NOMO-1 treated with DMSO at 0.1 percent for 48 hours (cell line): ENCODE results near the gene PSMC3.

Experiments used
- DNase-seq: peaks from one replicate; lab custom pipeline; 2025; ENCODE audit not compliant: unreplicated experiment; lab: John Stamatoyannopoulos, UW

The PSMC3 gene

DNA sequence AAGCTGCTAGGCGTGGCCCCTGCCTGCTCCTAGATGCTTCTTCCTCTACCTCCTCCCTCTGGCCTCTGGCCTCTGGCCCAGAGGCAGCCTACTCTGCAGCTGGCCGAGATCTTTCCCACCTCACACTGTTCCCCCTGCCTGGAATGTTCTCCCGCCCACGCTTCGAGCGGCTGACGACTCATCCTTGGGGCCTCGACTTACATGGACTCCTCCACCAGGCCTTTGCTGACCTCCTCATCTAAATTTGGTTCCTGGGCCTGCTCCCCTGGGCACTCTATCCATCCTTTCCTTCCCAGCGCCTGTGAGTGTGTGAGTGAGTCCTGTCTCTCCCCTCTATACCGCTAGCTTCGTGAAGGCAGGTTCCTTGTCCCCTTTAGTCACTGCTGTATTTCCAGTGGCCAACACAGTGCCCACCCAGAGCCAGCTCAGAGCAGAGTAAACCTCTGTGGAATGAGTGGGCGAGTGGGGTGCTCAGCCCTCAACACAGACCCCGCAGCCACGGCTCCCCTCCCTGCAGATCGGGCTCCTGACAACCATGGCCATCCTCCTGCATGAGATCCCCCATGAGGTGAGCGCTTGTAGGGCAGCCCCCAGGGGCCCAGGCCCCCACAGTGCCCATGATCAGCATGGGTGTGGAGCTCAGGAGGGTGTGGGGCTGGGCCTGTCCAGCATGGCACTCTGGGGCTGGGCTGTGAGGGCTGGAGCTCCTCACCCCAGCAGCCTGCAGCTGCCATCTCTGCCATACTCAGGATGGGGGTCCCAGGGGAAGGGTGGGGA lies 12.1 kb downstream of the PSMC3 start:
- DNase-seq: no peak

DNA sequence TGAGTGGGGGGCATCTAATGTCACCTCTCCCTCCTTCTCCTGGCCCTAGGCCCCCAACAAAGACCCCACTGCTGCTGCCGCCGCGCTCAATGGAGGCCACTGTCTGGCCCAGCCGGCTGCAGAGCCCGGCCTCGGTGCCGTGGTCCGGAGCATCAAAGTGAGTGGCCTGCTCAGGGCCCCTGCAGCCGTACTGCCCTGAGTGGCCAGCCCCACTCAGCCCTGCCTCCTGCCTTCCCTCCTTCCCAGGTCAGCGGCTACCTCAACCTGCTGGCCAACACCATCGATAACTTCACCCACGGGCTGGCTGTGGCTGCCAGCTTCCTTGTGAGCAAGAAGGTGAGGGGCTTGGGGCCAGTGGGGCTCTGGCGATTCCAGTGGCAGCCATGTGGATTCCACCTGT lies 12.9 kb downstream of the PSMC3 start:
- DNase-seq: no peak

DNA sequence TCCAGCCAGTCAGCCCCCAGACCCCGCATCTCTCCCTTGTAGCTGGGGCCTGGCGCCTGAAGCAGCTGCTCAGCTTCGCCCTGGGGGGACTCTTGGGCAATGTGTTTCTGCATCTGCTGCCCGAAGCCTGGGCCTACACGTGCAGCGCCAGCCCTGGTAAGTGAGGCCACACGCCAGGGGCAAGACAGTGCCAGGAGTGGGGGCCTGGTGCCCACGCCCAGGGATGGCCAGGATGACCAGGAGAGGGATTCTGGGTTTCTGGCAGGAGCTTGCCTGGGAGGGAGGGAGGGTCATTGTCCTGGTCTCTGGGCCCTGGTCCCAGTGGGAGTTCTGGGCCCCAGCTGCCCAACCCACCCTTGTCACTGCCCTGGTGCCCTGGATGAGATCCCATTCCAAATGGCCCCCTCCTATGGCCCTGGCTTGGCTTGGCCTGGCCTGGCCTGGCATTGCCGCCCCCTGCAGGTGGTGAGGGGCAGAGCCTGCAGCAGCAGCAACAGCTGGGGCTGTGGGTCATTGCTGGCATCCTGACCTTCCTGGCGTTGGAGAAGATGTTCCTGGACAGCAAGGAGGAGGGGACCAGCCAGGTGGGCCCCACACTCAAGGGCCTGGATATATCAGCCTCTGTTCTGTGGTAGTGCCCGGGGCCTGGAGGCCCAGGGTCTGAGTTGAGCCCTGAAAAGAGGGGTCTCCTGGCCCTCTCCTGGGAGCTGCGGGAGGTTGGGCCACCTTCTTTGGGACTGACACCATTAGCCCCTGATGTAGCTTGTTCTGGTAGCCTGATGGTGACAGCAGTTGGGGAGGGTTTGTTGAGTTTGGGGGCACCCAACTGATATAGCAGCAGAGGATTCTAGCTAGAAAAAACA lies 14.1 kb downstream of the PSMC3 start:
- DNase-seq: peak; percentile 17

DNA sequence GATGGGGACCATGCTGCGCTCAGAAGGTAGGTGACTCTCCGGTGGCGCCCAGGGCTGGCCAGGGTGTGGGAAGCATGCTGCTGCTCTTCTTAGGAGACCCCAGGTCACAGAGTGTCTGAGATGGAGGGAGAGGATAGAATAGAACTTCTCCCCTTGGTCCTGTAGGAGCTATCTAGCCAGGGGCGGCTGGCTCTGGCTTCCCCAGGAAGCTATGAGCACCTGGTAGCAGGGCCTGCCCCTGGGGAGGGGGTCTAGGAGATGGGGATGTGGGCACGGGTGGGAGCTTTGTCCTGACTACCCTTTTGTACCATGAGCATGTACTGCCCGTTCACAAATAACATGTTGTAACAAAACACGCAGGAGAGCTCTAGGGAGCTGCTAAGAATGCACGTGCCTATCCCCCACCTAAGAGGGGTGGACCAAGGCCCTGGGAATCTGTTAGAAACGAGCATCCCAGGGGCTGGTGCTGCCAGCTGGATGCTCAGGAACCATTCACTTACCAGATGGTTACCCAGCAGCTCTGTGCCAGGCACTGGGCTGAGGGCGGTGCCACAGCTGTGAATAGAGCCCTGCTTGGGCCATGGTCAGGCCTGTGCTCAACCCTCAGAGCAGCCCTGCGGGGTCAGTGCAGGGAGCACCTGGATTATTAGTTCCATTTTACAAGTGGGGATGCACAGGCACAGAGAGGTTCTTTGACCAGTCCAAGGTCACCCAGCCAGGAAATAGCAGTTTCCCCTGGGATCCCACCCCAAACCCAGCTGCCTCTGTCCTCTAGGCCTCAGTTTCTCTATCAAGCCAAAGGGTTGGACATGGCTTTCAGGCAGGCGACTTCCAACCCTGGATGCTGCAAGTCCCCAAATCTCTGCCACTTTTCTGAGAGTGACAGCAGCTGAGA lies 15.6 kb downstream of the PSMC3 start:
- no peak for DNase-seq

DNA sequence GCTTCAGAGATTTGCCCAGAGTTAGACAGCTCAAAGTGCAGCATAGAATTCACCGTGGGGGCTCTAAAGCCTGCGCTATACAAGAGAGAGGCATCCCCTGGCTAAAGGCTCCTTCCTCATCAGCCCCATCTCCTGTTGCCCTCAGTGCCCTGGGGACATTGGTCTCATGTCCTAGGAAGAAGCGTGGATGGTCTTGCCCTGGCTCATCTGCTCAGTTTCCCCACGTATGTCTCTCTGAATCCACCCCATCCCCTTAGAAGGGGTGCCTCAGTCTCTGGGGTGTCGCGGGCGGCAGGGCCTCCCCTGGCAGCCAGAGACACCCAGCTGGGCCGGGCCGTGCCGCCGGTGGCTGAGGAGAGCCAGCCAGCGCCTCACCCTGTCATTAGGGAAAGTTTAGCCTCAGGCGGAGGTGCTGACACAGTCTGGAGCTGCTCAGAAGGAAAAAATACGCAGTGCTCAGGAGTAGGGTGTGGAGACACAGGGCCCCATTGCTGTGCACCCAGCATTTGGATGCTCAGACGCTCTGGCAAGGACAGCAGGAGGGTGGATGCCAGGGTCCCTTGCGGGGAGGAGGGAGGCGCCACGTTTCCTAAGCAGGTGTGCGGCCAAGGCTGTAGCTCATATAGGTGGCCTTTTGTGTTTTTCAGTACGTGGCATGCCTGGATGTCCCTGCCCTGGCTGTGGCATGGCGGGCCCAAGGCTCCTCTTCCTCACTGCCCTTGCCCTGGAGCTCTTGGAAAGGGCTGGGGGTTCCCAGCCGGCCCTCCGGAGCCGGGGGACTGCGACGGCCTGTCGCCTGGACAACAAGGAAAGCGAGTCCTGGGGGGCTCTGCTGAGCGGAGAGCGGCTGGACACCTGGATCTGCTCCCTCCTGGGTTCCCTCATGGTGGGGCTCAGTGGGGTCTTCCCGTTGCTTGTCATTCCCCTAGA lies 16.5 kb downstream of the PSMC3 start:
- DNase-seq: no peak

DNA sequence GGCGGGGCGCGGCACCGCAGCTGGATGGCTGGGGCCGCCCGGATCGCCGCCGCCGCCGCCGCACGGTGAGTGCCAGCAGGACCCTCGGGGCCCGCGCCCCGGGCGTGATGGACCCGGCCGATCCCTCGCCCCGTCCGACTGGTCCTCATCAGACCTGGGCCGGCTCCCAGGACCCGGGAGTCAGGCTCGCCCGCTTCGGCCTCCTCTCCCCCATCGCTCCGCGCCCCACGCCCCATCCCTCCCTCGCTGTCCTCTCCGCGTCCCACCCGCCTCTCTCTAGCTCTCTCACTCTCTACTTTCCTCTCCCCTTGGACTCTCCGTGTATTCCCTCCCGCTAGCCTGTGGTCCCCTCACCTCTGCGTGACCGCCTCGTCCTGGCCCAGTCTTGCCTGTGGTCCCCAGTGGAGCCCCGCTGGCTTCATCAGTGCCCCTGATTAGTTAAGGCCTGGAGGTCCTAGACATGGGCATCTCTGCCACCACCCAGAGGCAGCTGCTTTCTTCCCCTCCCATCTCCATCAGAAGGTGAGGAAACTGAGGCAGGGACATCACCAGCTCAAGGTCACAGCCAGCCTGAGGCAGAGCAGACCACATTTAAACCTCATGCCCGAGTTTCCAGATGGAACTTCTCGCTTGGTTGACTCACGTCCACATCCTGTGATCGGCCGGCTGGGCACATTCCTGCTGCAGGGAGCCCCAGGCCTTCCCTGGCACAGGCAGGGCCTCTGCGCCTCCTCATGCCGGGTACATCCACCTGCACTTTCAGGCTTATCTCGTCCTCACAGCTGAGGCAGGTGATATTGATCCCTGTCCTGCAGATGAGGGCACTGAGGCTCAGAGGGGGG lies 17.4 kb downstream of the PSMC3 start:
- DNase-seq: no peak

DNA sequence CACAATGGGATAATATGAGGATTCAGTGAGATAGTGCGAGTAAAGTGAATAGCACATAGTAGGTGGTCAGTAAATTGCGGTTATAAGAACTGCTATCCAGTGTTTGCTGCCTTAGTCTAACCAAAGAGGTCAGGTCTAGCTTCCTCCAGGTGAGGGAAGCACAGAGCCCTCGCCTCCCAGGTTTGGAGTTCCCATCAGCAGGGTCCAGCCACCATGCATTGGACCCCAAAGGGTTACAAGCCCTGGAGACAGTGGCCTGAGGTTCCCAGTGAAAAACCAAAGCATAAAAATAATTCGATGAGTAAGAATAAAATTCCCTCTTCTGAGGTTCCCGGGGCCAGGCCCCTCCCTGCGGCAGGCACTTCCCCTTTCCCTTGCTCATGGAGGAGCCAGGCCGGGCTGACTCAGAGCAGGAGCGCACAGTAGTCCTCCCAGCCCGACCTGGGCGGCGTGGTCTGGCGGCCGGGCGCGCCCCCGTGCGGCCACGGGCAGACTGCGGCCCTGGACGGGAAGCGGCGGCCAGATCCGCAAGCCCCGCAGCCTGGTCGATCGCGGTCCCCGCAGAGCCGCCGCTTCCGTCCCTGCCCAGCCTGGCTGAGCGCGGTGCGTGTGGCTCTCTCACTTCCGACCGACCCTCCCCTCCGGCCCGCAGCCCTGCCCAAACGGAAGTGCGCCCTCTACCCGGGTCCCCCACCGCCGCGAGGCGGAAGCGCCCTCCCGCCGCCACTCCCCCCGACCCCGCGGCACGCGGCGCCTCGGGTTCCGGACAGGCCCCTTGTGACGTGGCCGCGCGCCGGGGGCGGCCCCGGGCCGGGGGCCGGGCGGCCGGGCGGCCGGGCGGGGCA lies 18.3 kb downstream of the PSMC3 start, which contains the start of gene SLC39A13:
Gene SLC39A13, plus strand, starts transcription at position 845 of the 845 bp plus-strand sequence. CDS start 1,505 bp downstream, outside the sequence.
- peak; percentile 100 for DNase-seq

DNA sequence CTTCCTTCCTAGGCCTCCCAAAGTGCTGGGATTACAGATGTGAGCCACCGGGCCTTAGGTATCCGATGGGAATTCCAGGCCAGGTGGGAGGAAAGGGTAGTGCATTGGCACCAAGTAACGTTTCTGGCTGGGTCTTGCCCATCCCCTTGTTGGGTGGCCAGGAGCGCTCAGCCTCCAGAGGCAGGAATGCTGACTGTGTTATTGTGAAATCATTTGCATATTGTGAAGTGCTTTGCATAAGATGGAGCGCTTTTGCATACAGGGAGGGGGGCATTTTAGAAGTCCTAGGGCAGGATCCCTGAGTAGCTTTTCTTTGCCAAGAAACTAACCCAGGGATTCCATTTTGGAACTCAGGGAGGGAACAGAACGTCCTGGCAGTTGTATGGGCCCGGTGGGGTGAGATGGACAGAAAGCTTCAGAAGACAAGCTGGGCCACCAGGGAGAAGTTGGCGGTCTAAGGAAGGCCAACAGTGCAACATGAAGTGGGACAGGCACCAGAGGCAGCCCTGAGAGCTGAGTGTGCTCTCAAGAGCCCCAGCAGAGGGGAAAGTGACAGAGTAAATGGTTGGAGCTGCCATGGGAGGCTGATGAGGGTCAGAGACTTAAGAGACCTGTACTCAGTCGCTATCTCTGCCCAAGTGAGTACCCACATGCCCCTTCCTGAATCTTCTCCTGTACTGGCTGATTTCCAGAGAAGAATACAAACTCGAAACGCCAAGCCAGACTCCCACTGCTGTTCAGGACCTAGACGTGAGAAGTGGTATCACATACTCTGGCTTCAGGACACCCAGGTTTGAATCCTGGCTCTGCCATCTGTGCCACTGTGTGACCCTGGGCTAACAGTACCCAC lies 19.1 kb downstream of the PSMC3 start:
- peak; percentile 36 for DNase-seq

DNA sequence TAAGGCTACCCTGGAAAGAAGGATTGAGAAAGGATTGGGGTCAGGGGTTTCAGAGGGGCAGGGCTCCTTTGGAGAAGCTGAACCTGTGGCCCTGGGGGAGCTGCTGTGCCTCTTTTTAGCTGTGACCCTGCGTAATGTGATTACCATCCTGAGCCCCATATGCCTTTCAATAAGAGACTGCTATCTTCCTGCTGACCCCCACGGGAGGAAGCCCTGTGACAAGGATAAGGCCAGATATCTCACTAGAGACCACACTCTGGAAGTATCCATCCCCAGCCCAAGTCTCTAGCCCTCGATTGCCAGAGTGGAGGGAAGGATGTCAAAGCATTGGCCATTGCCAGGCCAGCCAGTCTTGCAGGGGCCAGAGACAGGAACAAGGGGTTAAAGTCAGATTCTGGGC lies 22.7 kb downstream of the PSMC3 start:
- no peak for DNase-seq

DNA sequence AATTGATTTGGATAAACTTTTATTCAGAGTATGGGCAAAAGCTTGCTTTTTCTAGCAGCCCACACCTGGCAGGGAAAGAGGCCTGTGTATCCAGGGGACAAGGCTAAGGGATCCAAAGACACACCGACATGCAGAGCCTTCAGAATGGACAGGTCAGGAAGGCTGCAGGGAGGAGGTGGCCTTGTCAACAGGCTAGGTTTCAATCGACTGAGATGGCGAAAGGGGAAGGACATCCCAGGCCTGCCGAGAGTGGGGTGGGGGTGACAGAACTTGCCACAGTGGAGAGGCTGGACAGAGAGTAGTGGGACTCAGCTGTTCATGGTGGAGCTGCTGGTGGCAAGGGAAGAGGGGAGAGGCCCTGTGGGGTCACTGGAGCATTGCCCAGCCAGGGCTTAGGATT lies 23.1 kb downstream of the PSMC3 start:
- DNase-seq: no peak

DNA sequence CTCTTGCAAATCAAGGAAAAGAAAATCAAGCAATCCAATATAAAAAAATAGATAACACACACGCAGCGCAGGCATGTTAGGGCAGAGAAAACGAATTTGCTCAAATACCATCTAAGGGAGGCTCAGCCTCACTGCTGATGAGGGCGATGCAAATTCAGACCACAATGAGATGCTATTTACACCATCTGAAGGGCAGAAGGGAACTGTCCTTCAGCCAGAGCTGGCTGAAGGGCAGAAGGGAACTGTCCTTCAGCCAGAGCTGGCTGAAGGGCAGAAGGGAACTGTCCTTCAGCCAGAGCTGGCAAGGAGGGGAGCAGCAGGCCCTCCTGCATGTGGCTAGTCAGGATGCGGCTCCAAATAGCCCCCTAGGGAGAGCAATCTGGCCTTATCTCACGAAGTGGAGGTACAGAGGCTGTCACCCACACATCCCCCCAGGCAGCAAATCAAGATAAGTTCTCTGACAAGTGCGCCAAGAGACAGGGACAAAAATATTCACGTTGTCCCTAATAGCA lies 25.4 kb downstream of the PSMC3 start:
- DNase-seq: peak; percentile 56

DNA sequence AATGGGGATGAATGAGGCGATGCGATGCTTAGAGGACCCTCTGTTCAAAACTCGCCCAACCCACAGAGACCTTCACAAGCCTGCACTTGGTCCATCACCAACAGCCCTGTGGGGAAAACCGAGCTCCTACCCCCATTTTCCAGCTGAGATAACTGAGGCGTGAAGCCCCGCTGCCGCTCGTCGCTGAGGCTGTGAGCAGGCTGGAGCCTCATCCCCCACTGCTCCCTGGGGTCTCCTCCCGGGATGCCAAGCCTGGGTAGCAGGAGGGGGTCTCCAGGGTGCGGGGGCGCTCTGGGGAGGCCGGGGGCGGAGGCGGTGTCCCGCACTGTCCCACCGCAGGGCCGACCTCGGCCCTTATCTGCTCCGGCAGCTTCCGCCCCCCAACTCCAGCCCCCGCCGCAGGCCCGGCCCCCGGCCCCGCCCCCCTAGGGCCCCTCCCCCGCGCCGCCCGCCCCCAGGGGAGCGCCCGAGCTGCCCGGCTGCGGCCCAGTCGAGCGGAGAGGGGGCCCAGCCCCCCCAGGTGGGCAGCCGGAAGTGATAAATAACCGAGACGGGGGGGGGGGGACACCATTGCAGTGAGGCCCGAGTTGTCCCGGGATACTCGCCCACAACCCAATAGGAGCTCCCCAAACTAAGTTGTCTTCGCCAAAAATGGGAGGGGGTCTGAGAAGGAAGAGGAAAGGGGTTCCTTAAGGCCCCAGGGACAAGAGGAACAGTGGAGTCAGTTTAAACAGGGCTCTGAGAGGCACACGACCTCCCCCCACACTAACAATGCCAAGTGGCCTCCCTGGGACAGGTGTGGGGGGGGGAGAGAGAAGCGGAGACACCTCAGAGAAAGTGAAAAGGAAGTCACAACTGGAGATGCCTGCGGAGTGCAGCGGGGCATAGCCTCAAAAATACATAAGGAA lies 26.1 kb downstream of the PSMC3 start:
- no peak for DNase-seq

DNA sequence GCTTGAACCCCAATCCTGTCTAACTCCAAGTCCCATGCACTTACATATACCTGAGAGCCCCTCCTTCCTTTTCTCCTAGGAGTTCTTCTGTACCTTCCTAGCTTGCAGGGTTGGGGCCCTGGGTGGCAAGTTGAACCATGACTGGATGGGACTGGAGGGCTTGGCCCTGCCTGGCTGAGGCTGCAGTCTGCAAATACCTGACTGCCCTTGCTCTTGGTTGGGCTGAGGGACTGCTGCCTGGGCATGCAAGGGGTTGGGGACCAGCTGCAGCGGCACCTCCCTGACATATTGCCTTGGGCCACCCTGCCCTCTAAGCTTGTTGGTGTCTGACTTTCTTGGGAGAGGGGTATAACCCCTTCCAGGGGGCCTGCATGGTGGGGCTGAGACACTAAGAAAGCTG lies 27.7 kb downstream of the PSMC3 start:
- no peak for DNase-seq

DNA sequence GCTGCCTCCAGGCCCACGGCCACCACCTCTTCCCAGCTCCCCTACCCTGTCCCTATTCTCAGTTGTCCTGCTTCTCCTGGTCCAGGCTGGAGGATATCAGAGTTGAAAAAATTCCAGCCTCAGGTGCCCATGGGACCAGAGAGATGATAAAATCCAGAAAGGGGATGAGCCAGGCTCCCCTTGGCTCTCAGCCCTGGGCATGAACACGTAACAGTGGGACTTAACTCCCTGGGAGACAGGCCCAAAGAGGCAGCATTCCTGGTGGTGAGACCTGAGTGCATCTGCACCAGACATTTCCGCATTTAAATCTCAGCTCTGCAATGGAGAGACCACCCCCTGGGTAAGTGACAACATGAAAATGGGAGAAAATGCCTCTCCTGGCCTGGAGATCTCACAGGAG lies 28.2 kb downstream of the PSMC3 start:
- DNase-seq: no peak

DNA sequence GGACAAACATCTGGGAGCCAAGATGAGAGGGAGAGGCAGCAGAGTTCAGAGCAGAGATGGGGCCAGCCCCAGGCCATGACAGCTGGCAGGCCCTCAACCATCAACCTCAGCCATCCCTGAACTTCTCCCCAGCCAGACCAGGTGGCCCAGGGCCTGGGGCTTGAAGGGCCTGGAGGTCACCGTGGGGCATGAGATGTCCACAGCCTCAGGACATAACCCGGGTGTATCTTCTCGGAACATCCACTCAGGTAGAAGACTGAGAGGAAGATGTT lies 30.3 kb downstream of the PSMC3 start:
- no peak for DNase-seq
